IPS-11a (cell line): ENCODE results near the gene PPP3CA.
"Not testable (repeated sequence)": the region's sequence is repeated elsewhere in the genome, so short reads cannot be mapped to it uniquely, and the experiment has no call there.

Experiments used
- H3K4me3 ChIP-seq: one replicate; pipeline ENCODE4 v1.5.1; 2013; ENCODE audit warnings: low read depth, low read length, control low read depth

PPP3CA gene

DNA sequence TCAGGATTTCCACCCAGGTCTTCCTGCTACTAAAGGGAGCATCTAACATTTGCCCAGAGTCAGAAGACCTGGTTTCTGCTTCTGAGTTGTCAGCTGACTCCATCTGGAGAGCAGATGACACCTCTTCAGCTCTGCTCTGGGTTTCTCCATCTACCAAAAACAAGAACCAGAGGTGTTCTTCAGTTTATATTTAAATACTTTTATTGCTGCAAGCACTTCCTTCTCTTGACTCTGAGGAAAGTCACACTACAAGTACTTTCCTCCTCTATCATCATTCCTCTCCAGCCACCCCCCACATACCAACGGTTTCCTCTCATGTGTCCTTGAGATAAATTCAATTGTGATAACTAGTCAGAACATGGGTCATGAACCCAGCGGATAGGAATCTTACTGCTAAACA is 88.4 kb downstream of the PPP3CA start:
- no peak overlapping the region for H3K4me3 ChIP-seq

DNA sequence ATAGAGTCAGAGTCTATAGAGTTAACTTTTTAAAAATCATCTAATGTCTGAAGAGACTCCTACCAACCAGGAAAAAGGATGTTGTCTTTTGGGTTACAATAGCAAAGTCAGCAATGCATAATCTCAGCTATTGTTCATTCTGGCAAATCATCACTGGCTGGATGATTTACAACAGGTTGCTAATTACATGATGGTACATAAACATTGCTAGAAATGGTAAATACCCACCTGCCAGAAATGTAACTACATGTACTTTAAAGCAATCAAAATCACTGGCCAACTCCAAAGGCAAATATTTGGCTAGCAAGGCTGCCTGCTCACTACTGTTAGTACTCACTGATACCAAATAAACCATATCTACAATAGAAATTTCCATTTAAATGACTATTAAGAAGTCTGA is 91.1 kb downstream of the PPP3CA start:
- no peak overlapping the region for H3K4me3 ChIP-seq

- H3K4me3 ChIP-seq: no peak overlapping the region
These were observed 92.5 kb downstream of the PPP3CA start for GRCh38 chr4:101254776-101255175.

DNA sequence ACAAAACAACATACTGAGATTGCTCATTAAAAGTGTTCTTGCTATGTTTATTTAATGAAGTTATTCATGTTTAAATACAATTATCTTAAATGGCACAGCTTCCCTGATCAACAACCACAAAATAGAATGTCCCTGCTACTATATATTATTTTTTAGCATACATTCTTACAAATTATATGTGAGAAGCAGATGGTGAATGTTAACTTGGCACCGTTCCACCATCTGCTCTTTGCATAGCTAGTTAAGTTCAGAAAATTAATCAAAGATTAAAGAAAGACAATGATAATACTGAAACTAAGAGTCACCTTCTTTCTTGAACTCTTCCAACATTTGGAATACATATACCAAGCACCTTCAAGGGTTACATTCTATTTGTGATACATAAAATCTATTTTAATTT is 94.2 kb downstream of the PPP3CA start:
- H3K4me3 ChIP-seq: no peak overlapping the region

GRCh38 chr4:101252721-101253120 is 94.6 kb downstream of the PPP3CA start:
- H3K4me3 ChIP-seq: no peak overlapping the region

DNA sequence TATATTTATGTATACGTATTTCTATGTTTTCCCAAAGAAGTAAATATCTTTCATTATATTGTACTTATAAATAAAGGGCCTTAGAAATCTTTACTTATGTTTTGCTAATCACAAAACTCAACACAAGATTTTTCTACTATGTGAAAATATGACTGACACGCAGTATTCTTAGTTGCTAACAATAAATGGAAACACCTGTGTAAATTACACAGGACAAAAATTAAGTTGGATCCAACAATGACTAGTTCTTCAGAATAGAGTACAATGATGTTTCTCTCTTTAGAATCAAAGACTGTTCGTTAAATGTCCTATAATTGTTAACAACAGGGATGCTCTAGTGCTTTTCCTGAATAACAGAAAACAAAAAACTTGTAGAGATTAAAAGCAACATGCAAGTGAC is 96.1 kb downstream of the PPP3CA start:
- no peak overlapping the region for H3K4me3 ChIP-seq

- no peak overlapping the region for H3K4me3 ChIP-seq
These were observed 103.0 kb downstream of the PPP3CA start for GRCh38 chr4:101244349-101244748.

DNA sequence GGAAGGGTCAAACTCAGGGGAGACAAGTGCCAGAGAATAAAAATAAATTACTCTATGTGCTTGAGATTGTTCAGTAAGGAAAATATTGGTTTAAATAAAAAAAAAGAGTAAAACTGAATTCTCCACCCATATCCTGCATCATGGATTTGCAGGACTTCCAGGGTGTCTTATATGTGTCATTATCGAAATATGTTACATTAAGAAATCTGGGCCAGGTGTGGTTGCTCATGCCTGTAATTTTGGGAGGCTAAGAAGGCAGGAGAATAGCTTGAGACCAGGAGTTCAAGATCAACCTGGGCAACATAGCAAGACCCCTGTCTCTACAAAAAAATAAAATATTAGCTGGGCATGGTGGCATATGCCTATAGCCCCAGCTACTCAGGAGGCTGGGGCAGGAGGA is 104.9 kb downstream of the PPP3CA start:
- no peak overlapping the region for H3K4me3 ChIP-seq

DNA sequence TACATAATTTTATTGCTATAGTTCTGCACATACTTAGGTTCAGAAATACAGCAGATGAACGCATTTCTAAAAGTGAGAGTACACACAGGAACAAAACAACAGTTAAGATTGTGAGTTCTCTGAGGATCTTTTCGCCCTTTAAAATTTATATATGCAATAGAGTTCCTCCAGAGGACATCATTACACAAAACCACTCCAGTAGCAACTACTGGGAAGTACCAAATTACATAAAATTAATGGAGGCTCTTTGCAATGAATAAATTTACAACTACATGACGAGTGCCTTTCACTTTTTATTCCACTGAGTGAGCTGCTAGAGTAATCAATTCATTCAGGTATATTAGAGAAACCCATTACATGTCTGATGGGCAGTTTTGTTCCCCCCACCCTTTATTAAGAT is 107.2 kb downstream of the PPP3CA start:
- H3K4me3 ChIP-seq: no peak overlapping the region

GRCh38 chr4:101239665-101240064 is 107.7 kb downstream of the PPP3CA start:
- no peak overlapping the region for H3K4me3 ChIP-seq

- no peak overlapping the region for H3K4me3 ChIP-seq
These were observed 108.6 kb downstream of the PPP3CA start for GRCh38 chr4:101238706-101239105.

GRCh38 chr4:101237773-101238172 is 109.6 kb downstream of the PPP3CA start:
- no peak overlapping the region for H3K4me3 ChIP-seq

GRCh38 chr4:101236097-101236496 is 111.2 kb downstream of the PPP3CA start:
- no peak overlapping the region for H3K4me3 ChIP-seq

GRCh38 chr4:101234141-101234540 is 113.2 kb downstream of the PPP3CA start:
- H3K4me3 ChIP-seq: not testable (repeated sequence)

GRCh38 chr4:101232074-101232776 is 115.1 kb downstream of the PPP3CA start:
- no peak overlapping the region for H3K4me3 ChIP-seq

DNA sequence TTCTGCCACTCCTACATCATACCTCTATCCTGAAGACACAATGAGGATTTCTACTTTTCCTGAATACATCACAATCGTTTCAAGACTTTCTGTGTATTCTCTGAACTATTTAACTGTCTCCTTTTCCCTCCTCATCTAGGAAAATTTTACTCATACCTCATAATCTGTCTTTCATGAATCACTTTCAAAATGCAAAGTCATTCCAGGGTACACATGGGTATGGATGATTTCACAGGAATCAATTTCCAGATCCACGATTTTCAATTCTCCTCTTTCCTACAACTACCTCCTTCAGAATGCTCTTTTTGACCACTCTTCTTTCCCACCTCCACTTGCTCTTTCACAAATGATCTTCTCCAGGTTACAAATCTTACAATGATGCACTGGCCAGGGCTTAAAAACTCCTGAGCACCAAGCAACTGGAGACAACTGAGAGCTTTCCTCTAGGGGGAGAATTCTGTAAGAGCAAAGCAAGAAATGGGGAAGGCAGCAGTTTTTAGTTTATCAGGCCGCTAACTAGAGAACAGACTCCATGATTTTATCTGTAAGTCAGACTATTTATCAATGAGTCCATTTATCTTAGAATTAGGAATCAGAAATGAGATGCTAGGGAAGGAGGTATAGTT is 116.4 kb downstream of the PPP3CA start:
- no peak overlapping the region for H3K4me3 ChIP-seq

- no peak overlapping the region for H3K4me3 ChIP-seq
These were observed 118.2 kb downstream of the PPP3CA start for GRCh38 chr4:101229116-101229515.

- no peak overlapping the region for H3K4me3 ChIP-seq
These were observed 119.6 kb downstream of the PPP3CA start for GRCh38 chr4:101227715-101228114.

- no peak overlapping the region for H3K4me3 ChIP-seq
These were observed 122.7 kb downstream of the PPP3CA start for GRCh38 chr4:101224358-101225218.

DNA sequence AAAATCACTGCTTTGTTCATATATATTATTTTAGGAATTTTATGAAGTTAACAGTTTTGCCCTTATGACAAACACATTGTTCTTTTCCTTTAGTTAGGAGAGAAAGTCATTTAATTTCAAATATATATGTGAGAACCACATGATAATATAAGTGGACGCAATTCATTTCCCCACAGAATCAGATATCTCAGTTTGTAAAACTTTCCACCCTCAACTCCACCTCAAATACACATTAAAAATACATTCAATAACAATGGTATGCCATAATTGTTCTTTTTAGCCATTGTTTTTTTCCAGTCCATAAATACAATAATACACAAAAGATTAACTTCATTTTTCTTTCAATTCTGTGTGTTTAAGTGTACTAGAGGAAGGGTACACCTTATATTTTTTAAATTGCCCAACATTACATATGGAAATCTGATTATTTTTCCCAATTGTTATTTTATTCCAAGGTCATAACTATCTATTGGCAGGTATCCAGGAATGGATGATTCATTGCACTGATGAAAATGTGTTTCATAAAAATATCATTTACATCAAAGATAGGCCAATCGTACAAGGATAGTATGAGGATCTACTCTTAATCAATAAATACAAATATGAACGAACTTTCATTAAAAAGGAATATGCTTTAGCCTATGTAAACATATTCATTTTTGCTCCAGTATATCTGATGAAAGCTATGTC is 125.0 kb downstream of the PPP3CA start:
- H3K4me3 ChIP-seq: no peak overlapping the region

- no peak overlapping the region for H3K4me3 ChIP-seq
These were observed 126.0 kb downstream of the PPP3CA start for GRCh38 chr4:101221294-101221693.
